ENCODE results near the gene PDE11A. TPM values are rescaled to one million over a fixed set of nuclear protein-coding genes. Genes with fewer than 3 reads are reported as not detected.

The PDE11A gene
- total and polyA plus RNA-seq, 2 experiments from 2014 or later: 0.08 to 0.73 TPM

- Histone ChIP-seq H3K9me2 (ENCODE audit: insufficient read depth) (no peaks in the 10 kb centered on the region), H3K4me2 (no peak overlapping the region), H3K27ac (ENCODE audit: low read depth) (no peak overlapping the region), H3K4me3 (no peak overlapping the region), H3F3A (replicated peaks; ENCODE audit: low read depth) (no peaks in the 10 kb centered on the region), H3K79me2 (replicated peaks; ENCODE audit: insufficient read depth) (peaks cover 9% of the 10 kb centered on the region; the same call in 1 of the 2 replicates), H4K20me1 (replicated peaks; ENCODE audit: insufficient read depth) (no peaks in the 10 kb centered on the region), H3K36me3 (ENCODE audit: insufficient read depth) (no peaks in the 10 kb centered on the region), H3K4me1 (ENCODE audit: insufficient read depth) (no peaks in the 10 kb centered on the region), H3K27me3 (ENCODE audit: insufficient read depth) (no peaks in the 10 kb centered on the region), H2AFZ (no peak overlapping the region)
- 0 out of 3 replicates have a peak, but pooled peaks cover 3% of the 10 kb centered on the region for H3K4me1 Mint-ChIP-seq
- TF ChIP-seq EZH2phosphoT487 (IDR thresholded peaks at IDR 0.05; ENCODE audit: unreplicated experiment): no peak
- TF ChIP-seq STAT1 (IDR thresholded peaks at IDR 0.05; ENCODE audit: unreplicated experiment): no peak
- TF ChIP-seq, protein P1, sequence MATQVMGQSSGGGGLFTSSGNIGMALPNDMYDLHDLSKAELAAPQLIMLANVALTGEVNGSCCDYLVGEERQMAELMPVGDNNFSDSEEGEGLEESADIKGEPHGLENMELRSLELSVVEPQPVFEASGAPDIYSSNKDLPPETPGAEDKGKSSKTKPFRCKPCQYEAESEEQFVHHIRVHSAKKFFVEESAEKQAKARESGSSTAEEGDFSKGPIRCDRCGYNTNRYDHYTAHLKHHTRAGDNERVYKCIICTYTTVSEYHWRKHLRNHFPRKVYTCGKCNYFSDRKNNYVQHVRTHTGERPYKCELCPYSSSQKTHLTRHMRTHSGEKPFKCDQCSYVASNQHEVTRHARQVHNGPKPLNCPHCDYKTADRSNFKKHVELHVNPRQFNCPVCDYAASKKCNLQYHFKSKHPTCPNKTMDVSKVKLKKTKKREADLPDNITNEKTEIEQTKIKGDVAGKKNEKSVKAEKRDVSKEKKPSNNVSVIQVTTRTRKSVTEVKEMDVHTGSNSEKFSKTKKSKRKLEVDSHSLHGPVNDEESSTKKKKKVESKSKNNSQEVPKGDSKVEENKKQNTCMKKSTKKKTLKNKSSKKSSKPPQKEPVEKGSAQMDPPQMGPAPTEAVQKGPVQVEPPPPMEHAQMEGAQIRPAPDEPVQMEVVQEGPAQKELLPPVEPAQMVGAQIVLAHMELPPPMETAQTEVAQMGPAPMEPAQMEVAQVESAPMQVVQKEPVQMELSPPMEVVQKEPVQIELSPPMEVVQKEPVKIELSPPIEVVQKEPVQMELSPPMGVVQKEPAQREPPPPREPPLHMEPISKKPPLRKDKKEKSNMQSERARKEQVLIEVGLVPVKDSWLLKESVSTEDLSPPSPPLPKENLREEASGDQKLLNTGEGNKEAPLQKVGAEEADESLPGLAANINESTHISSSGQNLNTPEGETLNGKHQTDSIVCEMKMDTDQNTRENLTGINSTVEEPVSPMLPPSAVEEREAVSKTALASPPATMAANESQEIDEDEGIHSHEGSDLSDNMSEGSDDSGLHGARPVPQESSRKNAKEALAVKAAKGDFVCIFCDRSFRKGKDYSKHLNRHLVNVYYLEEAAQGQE (IDR thresholded peaks at IDR 0.05; ENCODE audit: unreplicated experiment): no peak
- TF ChIP-seq CREB1 (CRISPR knock-in tag; IDR thresholded peaks at IDR 0.05; ENCODE audit: low read depth): no peak
- TF ChIP-seq CTCF (conservative IDR thresholded peaks at IDR 0.05; ENCODE audit: low read depth in 2 of 2): no peak
- TF ChIP-seq NANOG (IDR thresholded peaks at IDR 0.05; ENCODE audit: borderline replicate concordance): no peak
- TF ChIP-seq POLR2AphosphoS5 (IDR thresholded peaks at IDR 0.05; ENCODE audit: low read depth): no peak
- no peak for TF ChIP-seq ZNF462 (CRISPR knock-in tag; IDR thresholded peaks at IDR 0.05)
- no peak for TF ChIP-seq ZNF331 (CRISPR knock-in tag; IDR thresholded peaks at IDR 0.05; ENCODE audit: low read depth)
- TF ChIP-seq ETS1 (IDR thresholded peaks at IDR 0.05): no peak
- no peak for TF ChIP-seq ZNF114 (CRISPR knock-in tag; IDR thresholded peaks at IDR 0.05)
- no peak for TF ChIP-seq JUNB (IDR thresholded peaks at IDR 0.05; ENCODE audit: unreplicated experiment)
- H3K27ac Mint-ChIP-seq: no peak overlapping the region
- DNase-seq (ENCODE audit: low spot score) (no peak), ATAC-seq (no peak)
- H3K4me3 Mint-ChIP-seq: no peak overlapping the region
- peaks cover 2% of the 10 kb centered on the region for H3K27me3 Mint-ChIP-seq (ENCODE audit: insufficient read depth, low read depth, poor library complexity)
- no peaks in the 10 kb centered on the region for H3K36me3 Mint-ChIP-seq (ENCODE audit: low read depth)
- H3K9me3 Mint-ChIP-seq: no peaks in the 10 kb centered on the region
Measured at GRCh38 chr2:178117725-178118124, 45.1 kb upstream of the PDE11A start.
